Epithelial cell of proximal tubule (primary cell): ENCODE data around the gene DEFB129. TPM values are rescaled to one million over a fixed set of nuclear protein-coding genes. Genes with fewer than 3 reads are reported as not detected.
"Not testable (repeated sequence)": the region's sequence is repeated elsewhere in the genome, so short reads cannot be mapped to it uniquely, and the experiment has no call there.

Experiments
- DNase-seq: peaks from one replicate; pipeline ENCODE4 v3.0.0-alpha.2; 2011; ENCODE audit warnings: low read depth
- H3K4me3 ChIP-seq: 2 replicates; pipeline ENCODE4 v1.5.1; 2011; ENCODE audit warnings: low read depth, mild to moderate bottlenecking, low read length
- CTCF ChIP-seq: conservative IDR thresholded peaks from 2 replicates; pipeline ENCODE4 v1.5.1; 2012; ENCODE audit warnings: low read depth, mild to moderate bottlenecking, low read length
- total RNA-seq: library from RNA; depleted of rRNA; stranded (reverse); fragments of >200 nt; gene quantifications from 2 replicates; pipeline ENCODE4 v1.2.3, GENCODE V29; 2015

The DEFB129 gene
- total RNA-seq, 1 donor from 2014 or later, result not detected

GRCh38 chr20:251354-251753, 24.3 kb downstream of the DEFB129 start:
- DNase-seq, result no peak
- no peak overlapping the region for H3K4me3 ChIP-seq
- no peak for TF ChIP-seq CTCF

GRCh38 chr20:252801-253200, 25.7 kb downstream of the DEFB129 start:
- no peak overlapping the region for H3K4me3 ChIP-seq
- DNase-seq, result no peak
- no peak for TF ChIP-seq CTCF

- not testable (repeated sequence) for H3K4me3 ChIP-seq, DNase-seq
Observed at GRCh38 chr20:253447-253846, 26.4 kb downstream of the DEFB129 start.

- no peak for DNase-seq
- no peak for TF ChIP-seq CTCF
Observed at GRCh38 chr20:257419-257818, 30.4 kb downstream of the DEFB129 start, which contains the start of gene DEFB132. DEFB132 (plus strand) TSS chr20:257724; CDS start chr20:257779, 55 bp downstream.

GRCh38 chr20:258269-258858, 31.3 kb downstream of the DEFB129 start:
- no peak for DNase-seq
- TF ChIP-seq CTCF, result no peak
- H3K4me3 ChIP-seq, result no peak overlapping the region

More at GRCh38 chr20:257419-257818, 30.4 kb downstream of the DEFB129 start, which contains the start of gene DEFB132:
- H3K4me3 ChIP-seq, result no peak within 1 kb of the TSS

GRCh38 chr20:258963-259362, 31.9 kb downstream of the DEFB129 start:
- no peak overlapping the region for H3K4me3 ChIP-seq
- no peak for DNase-seq
- peak; percentile 47 for TF ChIP-seq CTCF

GRCh38 chr20:259981-260380, 32.9 kb downstream of the DEFB129 start:
- TF ChIP-seq CTCF, result no peak
- H3K4me3 ChIP-seq, result no peak overlapping the region
- DNase-seq, result no peak

- TF ChIP-seq CTCF, result no peak
- DNase-seq, result no peak
- no peak overlapping the region for H3K4me3 ChIP-seq
Observed at GRCh38 chr20:263701-264100, 36.6 kb downstream of the DEFB129 start.
